Lower lobe of right lung (tissue), 2 donors: ENCODE results near the gene CFAP44. TPM values are rescaled to one million over a fixed set of nuclear protein-coding genes. Genes with fewer than 3 reads are reported as not detected.

Experiments
- ATAC-seq, 2 donors: fragments of 200-7000 bp; cut with Tn5 transposase; one replicate each; pipeline ENCODE4 v1.9.1; 2020 to 2022; ENCODE audit warnings: mild to moderate bottlenecking in 2 of 2, moderate library complexity in 2 of 2
- DNase-seq: peaks from one replicate; pipeline ENCODE4 v3.0.0-alpha.2; 2020
- H3K27ac ChIP-seq: fragments of 200-600 bp; one replicate; pipeline ENCODE4 v1.8.0; 2022
- H3K27me3 ChIP-seq: fragments of 200-600 bp; one replicate; pipeline ENCODE4 v1.8.0; 2022; ENCODE audit warnings: low read depth
- H3K36me3 ChIP-seq: fragments of 200-600 bp; one replicate; pipeline ENCODE4 v1.8.0; 2022; ENCODE audit warnings: mild to moderate bottlenecking
- H3K4me1 ChIP-seq: fragments of 200-600 bp; one replicate; pipeline ENCODE4 v1.8.0; 2022
- H3K4me3 ChIP-seq: fragments of 200-600 bp; one replicate; pipeline ENCODE4 v1.8.0; 2022; ENCODE audit warnings: mild to moderate bottlenecking
- H3K9me3 ChIP-seq: fragments of 200-600 bp; one replicate; pipeline ENCODE4 v1.8.0; 2022
- CTCF ChIP-seq: fragments of 200-600 bp; IDR thresholded peaks from one replicate; pipeline ENCODE4 v1.8.0; 2022; ENCODE audit warnings: antibody characterized with exemption, mild to moderate bottlenecking
- intact Hi-C: fragments of 100-400 bp; cut with DNase I; formaldehyde crosslinking; loops from one replicate; pipeline ENCODE4 v1.11.0; 2022
- total RNA-seq: library from RNA; stranded (reverse); fragmentation: NEBNext Ultra II Directional; extraction: Animal tissue kit (Norgen Biotek cat#: 25700); gene quantifications from one replicate; pipeline ENCODE4 v1.2.1, GENCODE V29; 2021
- donor health status: DM: no; HTN: yes; CAD: no; lungs with severe emphysema.

Gene CFAP44
- total RNA-seq, 1 donor from 2014 or later, result 14.1 TPM

GRCh38 chr3:113455446-113455845 is 14.2 kb upstream of the CFAP44 start:
- ATAC-seq (no peak), DNase-seq (no peak)
- intact Hi-C loops, result no loop called here
- Histone ChIP-seq H3K4me1 (no peaks in the 10 kb centered on the region), H3K9me3 (no peaks in the 10 kb centered on the region), H3K27ac (no peak overlapping the region), H3K4me3 (no peak overlapping the region), H3K27me3 (no peaks in the 10 kb centered on the region), H3K36me3 (peaks cover 47% of the 10 kb centered on the region)
- no peak for TF ChIP-seq CTCF

- no peaks in the 10 kb centered on the region for H3K27me3 ChIP-seq
- DNase-seq, result no peak
- intact Hi-C loops, result no loop called here
- TF ChIP-seq CTCF, result no peak
- H3K9me3 ChIP-seq, result no peaks in the 10 kb centered on the region
- no peaks in the 10 kb centered on the region for H3K4me1 ChIP-seq
- H3K27ac ChIP-seq, result no peak overlapping the region
- no peak overlapping the region for H3K4me3 ChIP-seq
- peaks cover 44% of the 10 kb centered on the region for H3K36me3 ChIP-seq
- no peak for ATAC-seq
Observed at GRCh38 chr3:113454630-113455029, 13.3 kb upstream of the CFAP44 start.

GRCh38 chr3:113454057-113454456 is 12.8 kb upstream of the CFAP44 start:
- peaks cover 43% of the 10 kb centered on the region for H3K36me3 ChIP-seq

GRCh38 chr3:113450911-113451310 is 9.6 kb upstream of the CFAP44 start:
- H3K9me3 ChIP-seq, result no peaks in the 10 kb centered on the region
- no peaks in the 10 kb centered on the region for H3K4me1 ChIP-seq
- no peaks in the 10 kb centered on the region for H3K27me3 ChIP-seq
- no peak for ATAC-seq
- no peak for DNase-seq
- H3K27ac ChIP-seq, result no peak overlapping the region
- peaks cover 45% of the 10 kb centered on the region for H3K36me3 ChIP-seq
- no peak overlapping the region for H3K4me3 ChIP-seq
- intact Hi-C loops, result no loop called here
- no peak for TF ChIP-seq CTCF

More at GRCh38 chr3:113454057-113454456, 12.8 kb upstream of the CFAP44 start:
- intact Hi-C loops, result no loop called here
- no peak for TF ChIP-seq CTCF
- Histone ChIP-seq H3K4me1 (no peaks in the 10 kb centered on the region), H3K4me3 (no peak overlapping the region), H3K27ac (no peak overlapping the region), H3K27me3 (no peaks in the 10 kb centered on the region), H3K9me3 (no peaks in the 10 kb centered on the region)
- DNase-seq, result no peak
- no peak for ATAC-seq

GRCh38 chr3:113439606-113440005 is 1.7 kb downstream of the CFAP44 start:
- Histone ChIP-seq H3K36me3 (no peaks in the 10 kb centered on the region), H3K9me3 (no peaks in the 10 kb centered on the region), H3K4me3 (no peak overlapping the region), H3K27ac (no peak overlapping the region), H3K27me3 (no peaks in the 10 kb centered on the region), H3K4me1 (no peaks in the 10 kb centered on the region)
- TF ChIP-seq CTCF, result no peak
- intact Hi-C loops, result no loop called here
- ATAC-seq, result no peak
- DNase-seq, result no peak

- Histone ChIP-seq H3K4me1 (no peaks in the 10 kb centered on the region), H3K4me3 (no peak overlapping the region), H3K9me3 (no peaks in the 10 kb centered on the region), H3K36me3 (no peaks in the 10 kb centered on the region), H3K27me3 (no peaks in the 10 kb centered on the region), H3K27ac (no peak overlapping the region)
- TF ChIP-seq CTCF, result no peak
- ATAC-seq (no peak), DNase-seq (no peak)
- intact Hi-C loops, result no loop called here
Observed at GRCh38 chr3:113438224-113438623, 3.1 kb downstream of the CFAP44 start.
